Mesendoderm (in vitro differentiated cells): ENCODE measurements around the gene STPG2.
A peak's percentile ranks its signal among the peaks of the same experiment; 100 is the strongest.

Experiments
- DNase-seq: peaks from one replicate; pipeline ENCODE4 v3.0.0; 2013
- H2AK5ac ChIP-seq: 2 replicates; pipeline ENCODE4 v1.6.1; 2013; ENCODE audit warnings: low read length, inconsistent platforms
- H2BK120ac ChIP-seq: 2 replicates; pipeline ENCODE4 v1.6.1; 2013; ENCODE audit warnings: low read depth, mild to moderate bottlenecking, low read length, moderate library complexity, mixed read lengths
- H2BK15ac ChIP-seq: replicated peaks from 2 replicates; pipeline ENCODE4 v1.6.1; 2013; ENCODE audit warnings: low read depth, mild to moderate bottlenecking, moderate library complexity
- H2BK5ac ChIP-seq: 2 replicates; pipeline ENCODE4 v1.6.1; 2013; ENCODE audit warnings: low read length, inconsistent platforms
- H3K18ac ChIP-seq: 2 replicates; pipeline ENCODE4 v1.6.1; 2013; ENCODE audit warnings: mild to moderate bottlenecking, low read length, mixed read lengths
- H3K23ac ChIP-seq: one replicate; pipeline ENCODE4 v1.6.1; 2013; ENCODE audit warnings: low read length
- H3K27ac ChIP-seq: 2 replicates; pipeline ENCODE4 v1.5.1; 2013; ENCODE audit warnings: low read depth, mild to moderate bottlenecking, inconsistent platforms, low read length, moderate library complexity
- H3K27me3 ChIP-seq: 2 replicates; pipeline ENCODE4 v1.6.1; 2013; ENCODE audit warnings: low read length, control low read depth, mild to moderate bottlenecking, inconsistent platforms; ENCODE audit not compliant: insufficient read depth, poor library complexity
- H3K36me3 ChIP-seq: 2 replicates; pipeline ENCODE4 v1.6.1; 2013; ENCODE audit warnings: low read length, inconsistent platforms; ENCODE audit not compliant: control insufficient read depth, insufficient read depth
- H3K4ac ChIP-seq: one replicate; pipeline ENCODE4 v1.6.1; 2013; ENCODE audit warnings: low read depth, mild to moderate bottlenecking, low read length, moderate library complexity
- H3K4me1 ChIP-seq: 2 replicates; pipeline ENCODE4 v1.6.1; 2013; ENCODE audit warnings: low read depth, low read length, inconsistent platforms; ENCODE audit not compliant: control insufficient read depth
- H3K4me2 ChIP-seq: 2 replicates; pipeline ENCODE4 v1.6.1; 2013; ENCODE audit warnings: low read length
- H3K4me3 ChIP-seq: 2 replicates; pipeline ENCODE4 v1.5.1; 2013; ENCODE audit warnings: mild to moderate bottlenecking, low read length
- H3K56ac ChIP-seq: one replicate; pipeline ENCODE4 v1.6.1; 2013; ENCODE audit warnings: low read length
- H3K79me1 ChIP-seq: 2 replicates; pipeline ENCODE4 v1.6.1; 2013; ENCODE audit warnings: low read length, inconsistent platforms
- H3K79me2 ChIP-seq: 2 replicates; pipeline ENCODE4 v1.6.1; 2013; ENCODE audit warnings: mild to moderate bottlenecking, low read length; ENCODE audit not compliant: control insufficient read depth, insufficient read depth
- H3K9ac ChIP-seq: 2 replicates; pipeline ENCODE4 v1.6.1; 2013; ENCODE audit warnings: low read length, inconsistent platforms
- H4K5ac ChIP-seq: one replicate; pipeline ENCODE4 v1.6.1; 2013; ENCODE audit warnings: low read length
- H4K8ac ChIP-seq: one replicate; pipeline ENCODE4 v1.6.1; 2013; ENCODE audit warnings: low read depth, mild to moderate bottlenecking, control low read depth, low read length, moderate library complexity
- WGBS: extraction: QIAGEN DNeasy Blood & Tissue Kit; methylation state at CpG from one replicate; pipeline ENCODE4 v1.1.7; 2013; ENCODE audit warnings: low lambda C conversion rate, missing lambda C conversion rate; ENCODE audit not compliant: insufficient coverage; ENCODE audit errors: extremely low coverage; 5-methylcytosine and 5-hydroxymethylcytosine counted together

The STPG2 gene

DNA sequence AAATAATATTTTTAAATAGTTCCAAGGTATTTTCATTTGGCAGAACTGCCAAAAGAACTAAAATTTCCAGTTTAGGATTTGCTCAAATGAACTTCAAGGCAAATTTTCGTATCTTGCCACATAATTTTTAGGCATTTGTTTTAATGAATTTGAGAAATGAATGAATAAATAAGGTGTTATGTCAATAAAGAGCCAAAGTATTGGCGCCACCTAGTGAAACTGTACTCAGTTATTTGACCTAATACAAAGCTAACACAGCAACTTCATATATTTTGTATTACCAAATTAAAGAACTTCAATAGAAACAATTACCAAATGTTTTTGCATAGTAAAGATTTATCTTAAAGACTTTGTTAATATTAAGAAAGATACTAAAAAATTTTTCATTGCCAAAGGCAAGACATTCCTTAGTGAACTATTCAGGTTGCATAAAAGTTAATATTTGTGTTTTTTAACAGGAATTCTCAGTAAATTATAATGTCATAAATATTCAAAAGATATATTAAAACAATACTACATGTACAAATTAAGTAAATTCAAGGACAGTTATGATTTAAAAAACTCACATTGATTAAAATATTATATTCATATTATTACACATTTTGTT is 50.3 kb downstream of the STPG2 start:
- H3K23ac ChIP-seq: no peak overlapping the region
- no peak overlapping the region for H3K56ac ChIP-seq
- no peaks in the 10 kb centered on the region for H3K79me2 ChIP-seq
- no peak overlapping the region for H3K18ac ChIP-seq
- H3K27ac ChIP-seq: no peak overlapping the region
- H3K27me3 ChIP-seq: no peaks in the 10 kb centered on the region
- no peak overlapping the region for H2AK5ac ChIP-seq
- WGBS: no CpG with 5 or more reads among the region's 2 CpGs
- H4K8ac ChIP-seq: no peak overlapping the region
- no peaks in the 10 kb centered on the region for H3K4me1 ChIP-seq
- no peaks in the 10 kb centered on the region for H3K36me3 ChIP-seq
- no peak overlapping the region for H3K9ac ChIP-seq
- no peak overlapping the region for H2BK15ac ChIP-seq
- no peak overlapping the region for H3K4ac ChIP-seq
- H3K79me1 ChIP-seq: no peaks in the 10 kb centered on the region
- no peak overlapping the region for H3K4me3 ChIP-seq
- peak; percentile 8 for DNase-seq
- H3K4me2 ChIP-seq: no peak overlapping the region
- H2BK5ac ChIP-seq: no peak overlapping the region
- no peak overlapping the region for H2BK120ac ChIP-seq
- no peak overlapping the region for H4K5ac ChIP-seq

DNA sequence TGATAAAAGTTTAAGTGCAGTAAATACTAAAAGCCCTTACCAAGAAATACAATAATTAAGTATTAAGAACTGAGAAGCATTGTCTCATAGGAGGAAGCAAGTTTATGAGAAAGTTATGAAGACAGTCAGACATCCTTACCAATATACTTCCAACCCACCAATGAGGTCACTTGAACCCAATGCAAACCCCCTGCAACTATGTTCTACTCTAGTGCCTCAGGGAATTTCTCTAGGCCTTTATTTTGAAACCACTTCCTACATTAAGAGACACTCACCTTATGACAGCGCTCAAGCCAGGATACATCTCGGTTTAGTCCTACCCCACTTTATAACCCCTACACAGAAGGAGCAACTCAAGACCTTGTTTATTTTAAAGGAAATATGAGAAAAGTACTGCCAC is 61.3 kb downstream of the STPG2 start:
- no peak overlapping the region for H3K27ac ChIP-seq
- no CpG with 5 or more reads among the region's 2 CpGs for WGBS
- no peak overlapping the region for H3K4me3 ChIP-seq
- no peak overlapping the region for H4K8ac ChIP-seq
- H3K23ac ChIP-seq: no peak overlapping the region
- no peak overlapping the region for H4K5ac ChIP-seq
- no peaks in the 10 kb centered on the region for H3K4me1 ChIP-seq
- H3K4me2 ChIP-seq: no peak overlapping the region
- H3K18ac ChIP-seq: no peak overlapping the region
- no peak overlapping the region for H2BK5ac ChIP-seq
- no peak overlapping the region for H2BK15ac ChIP-seq
- no peak overlapping the region for H3K4ac ChIP-seq
- H3K79me2 ChIP-seq: no peaks in the 10 kb centered on the region
- no peaks in the 10 kb centered on the region for H3K79me1 ChIP-seq
- H3K36me3 ChIP-seq: no peaks in the 10 kb centered on the region
- no peak overlapping the region for H3K9ac ChIP-seq
- no peak overlapping the region for H2AK5ac ChIP-seq
- no peaks in the 10 kb centered on the region for H3K27me3 ChIP-seq
- H2BK120ac ChIP-seq: no peak overlapping the region
- no peak overlapping the region for H3K56ac ChIP-seq
- DNase-seq: no peak

GRCh38 chr4:98068495-98068894 is 74.8 kb downstream of the STPG2 start:
- Histone ChIP-seq H2BK5ac (no peak overlapping the region), H2BK15ac (no peak overlapping the region), H3K79me1 (no peaks in the 10 kb centered on the region), H3K56ac (no peak overlapping the region), H2BK120ac (no peak overlapping the region), H3K4me2 (no peak overlapping the region), H3K27ac (no peak overlapping the region), H3K18ac (no peak overlapping the region), H3K36me3 (no peaks in the 10 kb centered on the region), H3K9ac (no peak overlapping the region), H3K4me1 (no peaks in the 10 kb centered on the region), H3K79me2 (no peaks in the 10 kb centered on the region), H4K5ac (no peak overlapping the region), H2AK5ac (no peak overlapping the region), H3K4me3 (no peak overlapping the region), H3K4ac (no peak overlapping the region), H3K27me3 (no peaks in the 10 kb centered on the region), H3K23ac (no peak overlapping the region), H4K8ac (no peak overlapping the region)
- no peak for DNase-seq
- no CpG with 5 or more reads among the region's 2 CpGs for WGBS

DNA sequence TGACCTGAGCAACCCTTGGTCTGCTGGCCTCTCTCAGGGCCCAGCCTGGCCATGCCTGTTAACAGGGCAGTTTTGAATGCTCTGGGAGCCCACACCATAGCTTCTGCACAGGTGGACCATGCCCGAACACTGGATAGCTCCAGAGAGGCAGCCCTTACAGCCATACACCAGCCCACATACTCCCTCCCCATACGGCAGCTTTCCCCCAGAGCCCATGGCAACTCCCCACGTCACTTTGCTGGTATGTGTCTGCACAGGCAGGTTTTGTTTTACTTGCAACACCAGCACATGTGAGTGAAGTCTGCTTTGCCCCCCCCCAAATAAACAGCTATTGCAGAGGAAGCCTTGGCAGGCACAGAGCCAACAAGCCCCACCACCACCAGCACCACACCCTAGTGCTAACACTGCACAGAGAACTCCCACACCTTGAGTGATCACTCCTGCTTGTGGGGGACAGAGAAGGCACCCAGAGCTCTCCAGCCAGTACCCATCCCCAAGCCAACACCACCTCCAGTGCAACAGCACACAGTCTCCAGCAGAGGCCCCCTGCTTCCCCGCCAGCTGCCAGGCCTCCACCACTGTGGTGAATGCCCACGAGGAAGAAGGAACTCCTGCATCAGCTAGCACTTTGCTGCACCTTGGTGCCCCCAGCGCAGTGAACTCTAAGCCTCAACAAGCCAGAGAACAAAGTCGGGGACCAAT is 87.3 kb downstream of the STPG2 start:
- H3K4me2 ChIP-seq: no peak overlapping the region
- H2AK5ac ChIP-seq: no peak overlapping the region
- H4K5ac ChIP-seq: no peak overlapping the region
- H3K23ac ChIP-seq: no peak overlapping the region
- no peaks in the 10 kb centered on the region for H3K36me3 ChIP-seq
- no CpG with 5 or more reads among the region's 7 CpGs for WGBS
- no peak overlapping the region for H3K18ac ChIP-seq
- no peak overlapping the region for H2BK15ac ChIP-seq
- no peaks in the 10 kb centered on the region for H3K79me2 ChIP-seq
- no peak overlapping the region for H2BK120ac ChIP-seq
- H3K27me3 ChIP-seq: no peaks in the 10 kb centered on the region
- no peak overlapping the region for H3K56ac ChIP-seq
- H2BK5ac ChIP-seq: no peak overlapping the region
- peak; percentile 3 for DNase-seq
- H3K4me3 ChIP-seq: no peak overlapping the region
- H3K4ac ChIP-seq: no peak overlapping the region
- H3K79me1 ChIP-seq: no peaks in the 10 kb centered on the region
- no peak overlapping the region for H4K8ac ChIP-seq
- no peak overlapping the region for H3K27ac ChIP-seq
- no peak overlapping the region for H3K9ac ChIP-seq
- H3K4me1 ChIP-seq: no peaks in the 10 kb centered on the region

- H3K36me3 ChIP-seq: no peaks in the 10 kb centered on the region
- H2BK15ac ChIP-seq: no peak overlapping the region
- no peak overlapping the region for H2BK5ac ChIP-seq
- no CpG with 5 or more reads among the region's 1 CpG for WGBS
- H3K23ac ChIP-seq: no peak overlapping the region
- no peak overlapping the region for H3K4me3 ChIP-seq
- no peak overlapping the region for H3K18ac ChIP-seq
- H3K79me2 ChIP-seq: no peaks in the 10 kb centered on the region
- H4K5ac ChIP-seq: no peak overlapping the region
- H3K4ac ChIP-seq: no peak overlapping the region
- no peak overlapping the region for H2AK5ac ChIP-seq
- no peak overlapping the region for H4K8ac ChIP-seq
- no peak overlapping the region for H3K27ac ChIP-seq
- no peaks in the 10 kb centered on the region for H3K79me1 ChIP-seq
- H3K4me2 ChIP-seq: no peak overlapping the region
- no peaks in the 10 kb centered on the region for H3K4me1 ChIP-seq
- peak; percentile 79 for DNase-seq
- no peak overlapping the region for H3K56ac ChIP-seq
- H3K9ac ChIP-seq: no peak overlapping the region
- no peak overlapping the region for H2BK120ac ChIP-seq
- no peaks in the 10 kb centered on the region for H3K27me3 ChIP-seq
Observed at GRCh38 chr4:98046665-98047064, 96.6 kb downstream of the STPG2 start.

DNA sequence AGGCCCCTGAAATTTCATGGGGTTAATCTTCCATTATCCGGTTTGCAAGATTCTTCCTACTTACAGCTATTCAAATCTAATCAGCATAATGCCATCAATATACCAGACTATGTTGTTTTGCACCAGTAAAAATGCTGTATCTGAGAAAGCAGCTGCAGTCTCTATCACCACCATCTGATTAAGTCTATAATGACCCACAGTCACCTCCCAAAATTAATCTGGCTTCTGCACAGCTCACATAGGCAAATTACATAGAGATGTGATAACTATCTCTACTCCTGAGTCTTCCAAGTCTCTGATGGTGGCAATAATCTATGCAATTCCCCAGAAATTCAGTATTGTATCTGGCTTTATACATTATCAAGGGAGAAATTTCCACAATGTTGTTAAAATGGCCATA is 113.2 kb downstream of the STPG2 start:
- Histone ChIP-seq H3K18ac (no peak overlapping the region), H3K4me1 (no peaks in the 10 kb centered on the region), H4K5ac (no peak overlapping the region), H3K4me3 (no peak overlapping the region), H2BK5ac (no peak overlapping the region), H2AK5ac (no peak overlapping the region), H3K23ac (no peak overlapping the region), H4K8ac (no peak overlapping the region), H3K27ac (no peak overlapping the region), H3K4me2 (no peak overlapping the region), H3K56ac (no peak overlapping the region), H3K79me1 (no peaks in the 10 kb centered on the region), H2BK15ac (no peak overlapping the region), H3K36me3 (no peaks in the 10 kb centered on the region), H3K79me2 (no peaks in the 10 kb centered on the region), H3K4ac (no peak overlapping the region), H3K27me3 (no peaks in the 10 kb centered on the region), H2BK120ac (no peak overlapping the region), H3K9ac (no peak overlapping the region)
- no peak for DNase-seq
- WGBS: no CpG with 5 or more reads among the region's 1 CpG
